ENCODE data around the gene BCL2. TPM values are rescaled to one million over a fixed set of nuclear protein-coding genes. Genes with fewer than 3 reads are reported as not detected.

The BCL2 gene
- total RNA-seq, 4 donors from 2014 or later, result 14.3 to 34.8 (median 23.5) TPM

DNA sequence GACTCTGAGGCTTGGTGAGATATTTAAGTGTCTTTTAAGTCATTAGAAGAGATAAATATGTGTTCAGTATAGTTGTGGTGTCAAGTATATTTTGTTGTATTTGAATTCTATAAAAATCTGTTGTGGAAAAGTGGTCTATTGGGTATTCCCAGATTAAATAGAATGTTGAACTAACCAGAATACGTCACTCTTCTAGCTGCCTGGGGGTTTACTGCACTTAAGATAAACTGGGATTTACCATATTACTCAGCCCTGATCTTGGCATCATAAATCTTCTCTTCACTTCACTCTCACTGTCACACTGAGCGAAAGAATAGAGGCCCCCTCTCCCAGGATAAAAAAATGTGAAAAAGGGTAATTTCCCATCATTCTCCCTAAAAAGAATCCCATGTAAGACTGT, 129.8 kb downstream of the BCL2 start:
- intact Hi-C loops (cut with DNase I; ENCODE audit: low total_unique reads) (no loop called here), in situ Hi-C loops (cut with MboI; ENCODE audit: low pct_ligation_motif_present in 1 of 4, low pct_unique_long_range_greater_than_20kb in 1 of 4, low sequenced_read_pairs in 3 of 4) (no loop called here)
- H3K4me3 ChIP-seq, result no peak overlapping the region

DNA sequence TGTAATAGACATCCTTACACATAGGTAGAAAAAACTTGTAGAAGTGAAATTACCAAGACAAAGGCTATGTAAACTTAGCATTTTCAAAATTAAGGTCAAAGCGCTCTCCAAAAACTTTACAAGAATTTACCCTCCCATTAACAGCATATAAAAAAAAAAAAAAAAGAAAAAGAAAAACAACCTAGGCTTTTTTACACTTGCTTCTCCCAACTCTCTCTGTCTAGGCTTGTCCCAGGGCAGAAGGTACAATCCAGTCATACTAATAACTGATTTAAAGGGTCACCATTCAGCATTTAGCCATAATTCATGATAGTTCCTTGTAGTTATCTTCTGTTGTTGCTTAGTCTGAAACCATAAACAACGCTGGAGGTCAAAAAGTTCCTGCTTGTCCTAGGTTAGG, 130.5 kb downstream of the BCL2 start:
- TF ChIP-seq POLR2AphosphoS5 (IDR thresholded peaks at IDR 0.05) (no peak), EP300 (IDR thresholded peaks at IDR 0.05; ENCODE audit: low read depth) (no peak), POLR2A (IDR thresholded peaks at IDR 0.05) (no peak)
- TF ChIP-seq, protein P1, sequence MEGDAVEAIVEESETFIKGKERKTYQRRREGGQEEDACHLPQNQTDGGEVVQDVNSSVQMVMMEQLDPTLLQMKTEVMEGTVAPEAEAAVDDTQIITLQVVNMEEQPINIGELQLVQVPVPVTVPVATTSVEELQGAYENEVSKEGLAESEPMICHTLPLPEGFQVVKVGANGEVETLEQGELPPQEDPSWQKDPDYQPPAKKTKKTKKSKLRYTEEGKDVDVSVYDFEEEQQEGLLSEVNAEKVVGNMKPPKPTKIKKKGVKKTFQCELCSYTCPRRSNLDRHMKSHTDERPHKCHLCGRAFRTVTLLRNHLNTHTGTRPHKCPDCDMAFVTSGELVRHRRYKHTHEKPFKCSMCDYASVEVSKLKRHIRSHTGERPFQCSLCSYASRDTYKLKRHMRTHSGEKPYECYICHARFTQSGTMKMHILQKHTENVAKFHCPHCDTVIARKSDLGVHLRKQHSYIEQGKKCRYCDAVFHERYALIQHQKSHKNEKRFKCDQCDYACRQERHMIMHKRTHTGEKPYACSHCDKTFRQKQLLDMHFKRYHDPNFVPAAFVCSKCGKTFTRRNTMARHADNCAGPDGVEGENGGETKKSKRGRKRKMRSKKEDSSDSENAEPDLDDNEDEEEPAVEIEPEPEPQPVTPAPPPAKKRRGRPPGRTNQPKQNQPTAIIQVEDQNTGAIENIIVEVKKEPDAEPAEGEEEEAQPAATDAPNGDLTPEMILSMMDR (IDR thresholded peaks at IDR 0.05), result no peak
- peaks cover 15 to 49% (median 26%) of the 10 kb centered on the region in 4 donors for H3K4me1 ChIP-seq
- no peaks in the 10 kb centered on the region for H3K36me3 ChIP-seq
- no peaks in the 10 kb centered on the region for H3K27me3 ChIP-seq
- 75 to 78% methylated on average over 2 of the region's 2 CpGs for whole genome bisulfite sequencing, 2 donors (ENCODE audit: low coverage in 1 of 2)
- H3K27ac ChIP-seq, result no peak overlapping the region
- no peaks in the 10 kb centered on the region for H3K9me3 ChIP-seq
- no peak overlapping the region for H3K4me3 ChIP-seq
- in situ Hi-C loops (cut with MboI; ENCODE audit: low pct_ligation_motif_present in 1 of 4, low pct_unique_long_range_greater_than_20kb in 1 of 4, low sequenced_read_pairs in 3 of 4), result no loop called here
- intact Hi-C loops (cut with DNase I; ENCODE audit: low total_unique reads), result no loop called here
- no peak for DNase-seq

More for the DNA sequence above, 129.8 kb downstream of the BCL2 start:
- H3K36me3 ChIP-seq, result no peaks in the 10 kb centered on the region
- H3K27me3 ChIP-seq, result no peaks in the 10 kb centered on the region
- WGBS, 2 donors (ENCODE audit: low coverage in 1 of 2), result 94 to 100% methylated on average over 2 of the region's 2 CpGs
- DNase-seq, result no peak
- no peaks in the 10 kb centered on the region for H3K9me3 ChIP-seq
- no peak for TF ChIP-seq EP300 (IDR thresholded peaks at IDR 0.05; ENCODE audit: low read depth)
- no peak for TF ChIP-seq POLR2A (IDR thresholded peaks at IDR 0.05)
- TF ChIP-seq POLR2AphosphoS5 (IDR thresholded peaks at IDR 0.05), result no peak
- TF ChIP-seq, protein P1 (IDR thresholded peaks at IDR 0.05), result no peak
- H3K27ac ChIP-seq, result no peak overlapping the region
- H3K4me1 ChIP-seq, result peaks cover 13 to 45% (median 27%) of the 10 kb centered on the region in 4 donors

DNA sequence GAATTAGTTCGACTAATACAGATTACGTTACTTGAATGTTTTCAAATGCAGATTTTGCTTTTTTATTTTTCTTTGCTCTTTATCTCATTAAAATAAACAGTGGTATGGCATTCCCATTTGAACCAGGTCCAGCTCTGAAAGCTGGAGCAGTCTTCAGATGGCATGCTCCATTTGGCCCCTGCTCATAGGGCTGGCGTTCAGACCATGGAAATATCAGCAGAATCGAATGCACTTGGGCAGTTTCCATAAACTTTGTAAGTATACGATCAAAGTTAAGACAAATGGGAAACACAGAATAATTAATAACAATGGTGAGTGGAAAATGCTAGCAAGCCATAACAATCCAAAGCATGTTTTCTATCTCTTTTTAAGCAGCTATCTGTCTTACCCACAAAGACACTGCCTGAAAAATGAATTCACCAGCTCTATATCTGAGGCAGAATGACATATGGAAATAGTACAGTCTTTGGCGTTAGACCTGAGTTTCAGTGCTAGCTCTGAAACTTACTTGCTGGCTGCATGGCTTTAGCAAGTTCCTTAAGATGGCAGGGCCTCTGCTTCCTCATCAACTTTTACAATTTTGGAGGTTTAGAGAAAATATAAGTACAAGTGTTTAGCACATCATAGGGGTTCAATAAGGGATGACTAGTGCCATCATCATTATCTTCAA, 131.6 kb downstream of the BCL2 start:
- no peak overlapping the region for H3K4me3 ChIP-seq
- peak overlapping the region in 3 of 4 donors; percentile 17 to 88 (median 51) for H3K27ac ChIP-seq
- TF ChIP-seq EP300 (IDR thresholded peaks at IDR 0.05; ENCODE audit: low read depth), result no peak
- TF ChIP-seq, protein P1 (IDR thresholded peaks at IDR 0.05), result no peak
- TF ChIP-seq POLR2A (IDR thresholded peaks at IDR 0.05), result no peak
- no peak for TF ChIP-seq POLR2AphosphoS5 (IDR thresholded peaks at IDR 0.05)
- in situ Hi-C loops (cut with MboI; ENCODE audit: low pct_ligation_motif_present in 1 of 4, low pct_unique_long_range_greater_than_20kb in 1 of 4, low sequenced_read_pairs in 3 of 4), result no loop called here
- H3K36me3 ChIP-seq, result no peaks in the 10 kb centered on the region
- WGBS, 2 donors (ENCODE audit: low coverage in 1 of 2), result 85% methylated on average over 6 of the region's 6 CpGs
- H3K4me1 ChIP-seq, result peaks cover 25 to 57% (median 35%) of the 10 kb centered on the region in 4 donors
- intact Hi-C loops (cut with DNase I; ENCODE audit: low total_unique reads), result no loop called here
- no peaks in the 10 kb centered on the region for H3K27me3 ChIP-seq
- no peak for DNase-seq
- H3K9me3 ChIP-seq, result no peaks in the 10 kb centered on the region

DNA sequence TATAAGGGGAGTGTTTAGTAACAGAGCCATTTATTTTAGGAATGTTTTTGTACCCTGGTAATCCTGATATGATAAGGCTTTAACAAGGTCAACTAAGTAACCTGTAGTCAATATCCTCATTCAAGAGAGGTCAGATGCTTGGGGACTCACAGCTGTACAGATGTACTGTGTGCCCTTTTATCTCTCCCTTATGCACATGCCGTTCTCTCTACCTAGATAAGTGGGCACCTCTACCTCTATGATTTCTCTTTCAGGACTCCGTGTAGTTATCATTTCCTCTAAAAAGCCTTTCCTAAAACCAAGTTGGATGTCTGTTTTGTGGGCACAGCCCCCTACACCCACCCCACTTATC, 132.4 kb downstream of the BCL2 start:
- in situ Hi-C loops (cut with MboI; ENCODE audit: low pct_ligation_motif_present in 1 of 4, low pct_unique_long_range_greater_than_20kb in 1 of 4, low sequenced_read_pairs in 3 of 4), result no loop called here
- WGBS, 2 donors (ENCODE audit: low coverage in 1 of 2), result 73 to 90% methylated on average over 2 of the region's 2 CpGs
- no peak for DNase-seq

More for the DNA sequence above, 132.4 kb downstream of the BCL2 start:
- H3K4me1 ChIP-seq, result peaks cover 27 to 63% (median 42%) of the 10 kb centered on the region in 4 donors
- TF ChIP-seq POLR2A (IDR thresholded peaks at IDR 0.05) (no peak), POLR2AphosphoS5 (IDR thresholded peaks at IDR 0.05) (no peak), EP300 (IDR thresholded peaks at IDR 0.05; ENCODE audit: low read depth) (no peak)
- TF ChIP-seq, protein P1 (IDR thresholded peaks at IDR 0.05), result no peak
- no peaks in the 10 kb centered on the region for H3K36me3 ChIP-seq
- no peaks in the 10 kb centered on the region for H3K9me3 ChIP-seq
- no peak overlapping the region for H3K4me3 ChIP-seq
- H3K27me3 ChIP-seq, result no peaks in the 10 kb centered on the region
- intact Hi-C loops (cut with DNase I; ENCODE audit: low total_unique reads), result no loop called here
- peak overlapping the region in 3 of 4 donors; percentile 17 to 88 (median 51) for H3K27ac ChIP-seq

All from transverse colon (tissue), 4 donors.